ENCODE results near the gene TMEM272.
A peak's percentile ranks its signal among the peaks of the same experiment; 100 is the strongest.

Gene TMEM272

GRCh38 chr13:51865838-51866237 is 20.9 kb upstream of the TMEM272 start:
- DNase-seq (no peak), ATAC-seq (no peak)

GRCh38 chr13:51862957-51863356 is 18.0 kb upstream of the TMEM272 start:
- no peaks in the 10 kb centered on the region for H3K36me3 Mint-ChIP-seq (ENCODE audit: low read depth)
- DNase-seq, result no peak
- ATAC-seq, result no peak
- H3K27me3 Mint-ChIP-seq, result no peaks in the 10 kb centered on the region
- no peaks in the 10 kb centered on the region for H3K9me3 Mint-ChIP-seq
- H3K4me1 Mint-ChIP-seq, result peaks cover 23% of the 10 kb centered on the region
- no peak overlapping the region for H3K4me3 Mint-ChIP-seq
- no peak overlapping the region for H3K27ac Mint-ChIP-seq

More at GRCh38 chr13:51865838-51866237, 20.9 kb upstream of the TMEM272 start:
- Mint-ChIP-seq H3K36me3 (ENCODE audit: low read depth) (no peaks in the 10 kb centered on the region), H3K4me1 (peaks cover 23% of the 10 kb centered on the region), H3K27ac (no peak overlapping the region), H3K27me3 (peaks cover 6% of the 10 kb centered on the region), H3K4me3 (no peak overlapping the region), H3K9me3 (no peaks in the 10 kb centered on the region)

DNA sequence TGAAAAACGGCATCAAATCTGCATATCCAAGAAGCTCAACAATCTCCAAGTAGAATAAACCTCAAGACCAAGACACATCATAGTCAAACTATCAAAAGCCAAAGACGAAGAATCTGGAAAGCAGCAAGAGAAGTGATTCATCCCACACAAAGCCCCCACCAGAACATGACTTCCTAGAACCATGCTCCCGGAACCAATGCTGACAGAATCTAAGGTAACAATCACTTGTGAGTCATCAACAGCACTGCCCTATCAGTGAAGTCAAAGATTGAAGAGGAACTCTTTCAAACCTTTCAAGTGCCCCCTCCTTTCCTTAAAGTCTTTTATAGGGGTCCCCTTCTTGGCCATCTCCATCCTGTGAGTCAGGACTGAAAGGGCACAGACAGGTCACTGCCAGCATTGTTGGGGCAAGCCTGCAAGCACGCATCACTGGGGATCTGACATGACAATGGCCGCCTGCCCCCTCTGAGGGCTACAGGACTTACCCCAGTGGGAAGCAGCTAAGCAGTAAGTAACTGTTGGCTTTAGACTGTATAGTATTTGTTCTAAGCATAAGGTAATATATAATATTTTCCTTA is 16.8 kb upstream of the TMEM272 start, which contains the start of gene CCDC70:
TSS of gene CCDC70 (plus strand) at position 247 of the 578 bp plus-strand sequence. CDS start 3,443 bp downstream, outside the sequence.
- peak; percentile 40 for DNase-seq
- H3K36me3 Mint-ChIP-seq (ENCODE audit: low read depth), result no peaks in the 10 kb centered on the region
- H3K4me3 Mint-ChIP-seq, result no peak within 1 kb of the TSS
- no peaks in the 10 kb centered on the region for H3K27me3 Mint-ChIP-seq
- ATAC-seq, result peak; percentile 97
- H3K4me1 Mint-ChIP-seq, result peaks cover 23% of the 10 kb centered on the region
- no peak within 1 kb of the TSS for H3K27ac Mint-ChIP-seq
- no peaks in the 10 kb centered on the region for H3K9me3 Mint-ChIP-seq

DNA sequence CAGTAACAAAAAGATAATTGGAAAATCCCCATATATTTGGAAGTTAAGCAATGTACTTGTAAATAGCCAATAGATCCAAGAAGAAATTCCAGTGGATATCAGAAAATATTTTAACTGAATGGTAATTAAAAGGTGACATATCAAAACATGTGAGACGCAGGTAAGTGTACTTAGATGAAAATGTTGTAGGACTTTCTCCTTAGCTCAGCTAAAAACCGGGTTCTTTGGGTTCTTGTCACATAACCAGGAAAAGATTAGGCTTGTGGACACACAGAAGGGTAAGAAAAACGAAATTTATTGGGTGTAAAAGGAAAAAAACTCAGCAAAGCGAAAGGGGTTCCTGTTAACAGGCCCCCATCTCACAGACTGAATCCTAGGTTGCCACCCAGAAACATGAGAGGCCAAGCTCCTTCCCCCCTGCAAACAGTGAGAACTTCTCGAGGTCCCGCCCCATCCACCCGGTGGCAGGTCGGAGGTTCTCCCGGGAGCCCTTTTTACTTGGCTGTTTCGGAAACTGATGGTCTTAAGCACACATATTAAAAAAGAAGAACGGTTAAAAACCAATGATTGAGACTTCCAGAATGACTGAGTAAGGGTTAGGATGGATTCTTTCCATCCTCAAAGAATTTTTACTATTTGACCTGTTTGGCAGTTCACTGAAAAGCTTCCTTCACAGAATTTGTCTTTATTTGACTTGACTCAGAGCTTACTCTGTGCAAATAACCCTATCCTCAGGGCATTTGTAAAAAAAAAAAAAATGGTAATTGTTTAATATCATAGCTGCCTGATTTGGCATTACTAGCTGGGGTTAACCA is 13.7 kb upstream of the TMEM272 start:
- H3K27ac Mint-ChIP-seq, result no peak overlapping the region
- no peak for ATAC-seq
- no peaks in the 10 kb centered on the region for H3K9me3 Mint-ChIP-seq
- no peak overlapping the region for H3K4me3 Mint-ChIP-seq
- no peak for DNase-seq
- no peaks in the 10 kb centered on the region for H3K36me3 Mint-ChIP-seq (ENCODE audit: low read depth)
- H3K4me1 Mint-ChIP-seq, result peaks cover 23% of the 10 kb centered on the region
- H3K27me3 Mint-ChIP-seq, result peaks cover 6% of the 10 kb centered on the region

DNA sequence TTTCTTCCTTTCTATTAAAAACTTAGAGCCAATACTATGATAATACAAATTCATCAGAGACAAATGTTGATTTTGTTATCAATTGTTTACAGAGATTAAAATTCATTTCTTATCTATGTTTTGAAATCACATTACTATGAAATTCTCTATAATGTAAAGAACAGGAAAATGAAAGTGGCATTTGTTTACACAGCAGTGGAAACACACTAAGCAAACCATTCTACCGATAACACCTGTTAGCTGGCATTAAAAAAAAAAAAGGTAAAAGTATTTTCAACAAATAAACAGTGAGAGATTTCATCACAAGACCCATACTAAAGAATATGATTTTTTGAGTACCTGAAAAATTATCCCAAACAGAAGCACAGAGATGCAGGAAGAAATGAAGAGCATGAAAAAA is 12.0 kb upstream of the TMEM272 start:
- Mint-ChIP-seq H3K27ac (no peak overlapping the region), H3K9me3 (no peaks in the 10 kb centered on the region), H3K27me3 (peaks cover 8% of the 10 kb centered on the region), H3K4me3 (no peak overlapping the region), H3K36me3 (ENCODE audit: low read depth) (no peaks in the 10 kb centered on the region), H3K4me1 (peaks cover 10% of the 10 kb centered on the region)
- DNase-seq (no peak), ATAC-seq (no peak)

DNA sequence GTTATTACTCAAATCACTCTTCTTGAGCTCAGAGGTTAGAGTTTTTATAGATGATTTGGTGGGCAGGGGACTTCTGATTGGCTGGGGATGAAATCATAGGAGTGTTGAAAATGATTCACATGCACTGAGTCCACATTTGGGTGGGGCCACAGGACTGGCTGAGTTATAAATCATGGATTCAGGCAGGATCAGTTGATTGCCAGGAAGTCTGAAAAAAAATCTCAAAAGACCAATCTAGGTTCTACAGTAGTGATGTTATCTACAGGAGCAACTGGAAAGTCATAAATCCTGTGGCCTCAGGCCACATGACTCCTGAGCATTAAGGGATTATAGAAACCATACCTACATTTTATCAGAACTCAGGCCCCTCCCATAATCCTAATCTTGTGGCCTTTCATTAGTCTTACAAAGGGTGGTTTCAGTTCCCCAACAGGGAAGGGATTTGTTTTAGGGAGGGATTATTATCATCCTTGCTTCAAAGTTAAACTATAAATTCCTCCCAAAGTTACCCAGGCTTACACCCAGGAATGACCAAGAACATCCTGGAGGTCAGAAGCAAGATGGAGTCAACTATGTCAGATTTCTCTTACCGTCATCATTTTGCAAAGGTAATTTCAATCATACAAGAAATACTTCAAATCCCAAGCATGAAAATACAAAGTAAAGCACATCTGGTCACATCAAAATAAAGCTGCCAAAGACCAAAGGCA is 11.2 kb upstream of the TMEM272 start:
- no peak for ATAC-seq
- Mint-ChIP-seq H3K27me3 (peaks cover 9% of the 10 kb centered on the region), H3K9me3 (no peaks in the 10 kb centered on the region), H3K27ac (no peak overlapping the region), H3K4me1 (peaks cover 3% of the 10 kb centered on the region), H3K4me3 (no peak overlapping the region), H3K36me3 (ENCODE audit: low read depth) (no peaks in the 10 kb centered on the region)
- DNase-seq, result no peak

DNA sequence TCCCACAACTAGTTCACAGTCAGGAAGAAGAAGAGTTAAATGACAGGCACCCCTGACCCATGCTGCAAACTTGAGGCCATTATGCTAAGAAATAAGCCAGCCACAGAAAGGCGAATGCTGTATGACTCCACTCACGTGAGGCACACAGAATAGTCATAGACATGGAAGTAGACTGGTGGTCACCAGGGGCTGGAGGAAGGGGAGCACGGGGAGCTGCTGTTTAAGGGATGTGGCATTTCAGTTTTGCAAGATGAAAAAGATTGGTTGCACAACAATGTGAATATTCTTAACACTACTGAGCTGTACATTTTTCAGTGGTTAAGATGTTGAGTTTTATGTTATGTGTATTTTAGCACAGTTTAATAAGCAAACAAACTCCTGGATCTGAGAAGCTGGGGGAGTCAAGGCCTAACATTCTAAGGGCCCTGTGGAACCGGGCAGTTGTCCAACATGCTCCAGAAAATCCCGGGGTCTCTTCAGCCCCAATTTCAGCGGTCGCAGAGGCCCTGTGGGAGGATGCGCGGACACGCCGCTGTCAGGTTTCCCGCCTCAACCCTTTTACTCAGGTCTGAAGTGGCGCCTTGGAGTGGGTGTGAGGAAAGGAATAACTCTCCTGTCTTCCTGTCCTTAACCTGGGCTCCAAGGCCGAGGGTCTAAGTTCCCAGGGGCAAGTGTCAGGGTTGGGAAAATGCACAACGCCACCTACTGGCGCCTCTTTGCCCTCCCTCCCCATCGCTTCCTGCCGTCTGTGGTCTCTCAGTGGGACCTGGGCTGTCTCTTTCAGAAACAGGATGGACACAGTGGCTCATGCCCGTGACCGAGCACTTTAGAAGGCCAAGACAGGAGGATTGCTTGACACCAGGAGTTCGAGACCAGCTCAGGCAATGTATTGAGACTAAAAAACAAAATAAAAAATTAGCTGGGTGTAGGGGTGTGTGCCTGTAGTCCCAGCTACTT is 4.4 kb upstream of the TMEM272 start:
- peaks cover 15% of the 10 kb centered on the region for H3K4me1 Mint-ChIP-seq
- no peaks in the 10 kb centered on the region for H3K36me3 Mint-ChIP-seq (ENCODE audit: low read depth)
- ATAC-seq (peak; percentile 39), DNase-seq (peak; percentile 60)
- H3K9me3 Mint-ChIP-seq, result no peaks in the 10 kb centered on the region
- no peak overlapping the region for H3K27ac Mint-ChIP-seq
- no peak overlapping the region for H3K4me3 Mint-ChIP-seq
- peaks cover 10% of the 10 kb centered on the region for H3K27me3 Mint-ChIP-seq

DNA sequence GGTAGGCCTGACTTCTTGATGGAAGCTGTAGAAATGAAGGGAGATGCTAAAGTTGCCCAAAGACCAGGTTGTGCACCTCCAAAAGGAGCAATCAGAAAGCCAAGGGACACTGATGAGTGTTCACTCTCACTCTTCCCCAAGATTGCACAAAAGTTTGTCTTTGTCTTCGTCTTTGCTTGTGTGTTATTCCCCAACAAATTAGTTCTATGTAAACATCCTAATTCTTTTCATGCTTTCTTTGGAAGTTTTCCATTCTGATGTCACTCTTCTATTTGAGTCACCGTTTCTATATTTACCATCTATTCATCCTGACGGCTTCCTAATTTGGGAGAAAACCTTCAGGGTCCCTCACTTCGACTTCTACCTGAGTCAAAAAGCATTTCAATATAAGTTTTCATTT is 3.7 kb upstream of the TMEM272 start:
- peaks cover 4% of the 10 kb centered on the region for H3K27me3 Mint-ChIP-seq
- no peak overlapping the region for H3K27ac Mint-ChIP-seq
- no peaks in the 10 kb centered on the region for H3K9me3 Mint-ChIP-seq
- H3K4me3 Mint-ChIP-seq, result no peak overlapping the region
- no peaks in the 10 kb centered on the region for H3K36me3 Mint-ChIP-seq (ENCODE audit: low read depth)
- ATAC-seq, result no peak
- peaks cover 16% of the 10 kb centered on the region for H3K4me1 Mint-ChIP-seq
- no peak for DNase-seq

DNA sequence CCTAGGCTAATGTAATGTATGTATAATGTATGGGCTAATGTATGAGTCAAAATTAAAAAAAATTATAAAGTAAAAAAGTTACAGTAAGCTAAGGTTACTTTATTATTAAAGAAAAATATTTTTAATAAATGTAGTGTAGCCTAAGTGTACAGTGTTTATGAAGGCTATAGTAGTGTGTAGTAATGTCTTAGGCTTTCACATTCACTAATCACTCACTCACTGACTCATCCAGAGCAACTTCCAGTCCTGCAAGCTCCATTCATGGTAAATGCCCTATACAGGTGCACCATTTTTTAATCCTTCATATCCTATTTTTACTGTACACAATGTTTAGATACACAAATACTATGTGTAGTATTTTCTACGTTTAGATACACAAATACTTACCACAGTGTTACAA is 1.8 kb upstream of the TMEM272 start:
- Mint-ChIP-seq H3K27me3 (peaks cover 4% of the 10 kb centered on the region), H3K36me3 (ENCODE audit: low read depth) (no peaks in the 10 kb centered on the region), H3K9me3 (no peaks in the 10 kb centered on the region), H3K4me3 (no peak overlapping the region), H3K27ac (no peak overlapping the region), H3K4me1 (peaks cover 16% of the 10 kb centered on the region)
- ATAC-seq (no peak), DNase-seq (no peak)

GRCh38 chr13:51845574-51846318 is 769 bp upstream of the TMEM272 start:
- H3K4me1 Mint-ChIP-seq, result peaks cover 16% of the 10 kb centered on the region
- ATAC-seq (no peak), DNase-seq (no peak)
- no peaks in the 10 kb centered on the region for H3K9me3 Mint-ChIP-seq
- no peak overlapping the region for H3K4me3 Mint-ChIP-seq
- peaks cover 2% of the 10 kb centered on the region for H3K27me3 Mint-ChIP-seq
- H3K36me3 Mint-ChIP-seq (ENCODE audit: low read depth), result no peaks in the 10 kb centered on the region
- no peak overlapping the region for H3K27ac Mint-ChIP-seq

DNA sequence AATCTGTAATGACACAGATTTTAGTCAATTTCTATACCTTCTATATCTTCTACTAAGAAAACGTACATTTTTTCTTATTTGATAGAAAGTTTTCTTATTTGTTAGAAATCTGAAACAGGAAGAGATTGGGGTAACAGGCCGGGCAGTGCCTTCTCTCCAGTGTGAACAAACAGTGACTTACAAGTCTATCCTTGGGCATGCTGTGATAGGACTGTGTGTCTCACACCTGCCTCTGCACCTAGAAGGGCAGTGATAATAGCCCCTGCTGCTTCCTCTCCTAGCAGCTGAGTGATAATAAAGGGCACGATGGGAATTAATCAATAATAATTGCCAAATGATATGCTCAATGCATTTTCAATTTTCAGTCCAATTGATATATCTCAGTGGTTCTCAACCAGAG is 1.4 kb downstream of the TMEM272 start:
- H3K9me3 Mint-ChIP-seq, result no peaks in the 10 kb centered on the region
- peaks cover 2% of the 10 kb centered on the region for H3K27me3 Mint-ChIP-seq
- DNase-seq (no peak), ATAC-seq (no peak)
- H3K27ac Mint-ChIP-seq, result no peak overlapping the region
- peaks cover 17% of the 10 kb centered on the region for H3K4me1 Mint-ChIP-seq
- no peak overlapping the region for H3K4me3 Mint-ChIP-seq
- no peaks in the 10 kb centered on the region for H3K36me3 Mint-ChIP-seq (ENCODE audit: low read depth)

DNA sequence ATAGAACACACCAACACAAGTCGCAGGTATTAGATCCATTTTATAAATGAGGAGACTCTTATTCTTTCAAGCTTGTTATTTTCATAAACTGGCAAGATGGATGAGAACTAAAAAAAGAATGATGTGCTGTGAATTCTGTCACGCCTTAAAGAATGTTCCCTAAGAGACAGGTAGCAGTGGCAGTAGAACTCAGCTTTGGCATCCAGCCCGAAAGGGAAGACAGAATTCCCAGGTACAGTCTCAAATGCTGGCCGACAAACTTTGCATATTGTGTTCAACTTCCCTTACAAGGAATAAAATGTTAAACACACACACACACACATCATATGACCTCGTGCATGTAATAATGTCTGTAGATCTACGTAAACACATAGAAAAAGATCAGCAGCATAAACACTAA is 3.2 kb downstream of the TMEM272 start:
- ATAC-seq (no peak), DNase-seq (no peak)
- no peak overlapping the region for H3K4me3 Mint-ChIP-seq
- no peaks in the 10 kb centered on the region for H3K36me3 Mint-ChIP-seq (ENCODE audit: low read depth)
- H3K4me1 Mint-ChIP-seq, result peaks cover 35% of the 10 kb centered on the region
- H3K9me3 Mint-ChIP-seq, result no peaks in the 10 kb centered on the region
- H3K27ac Mint-ChIP-seq, result no peak overlapping the region
- H3K27me3 Mint-ChIP-seq, result peaks cover 2% of the 10 kb centered on the region

GRCh38 chr13:51840917-51841316 is 4.1 kb downstream of the TMEM272 start:
- DNase-seq, result no peak
- Mint-ChIP-seq H3K4me1 (peaks cover 37% of the 10 kb centered on the region), H3K27me3 (peaks cover 2% of the 10 kb centered on the region), H3K27ac (no peak overlapping the region), H3K4me3 (no peak overlapping the region), H3K9me3 (no peaks in the 10 kb centered on the region), H3K36me3 (ENCODE audit: low read depth) (no peaks in the 10 kb centered on the region)
- ATAC-seq, result no peak
